HCT116 (cell line): ENCODE data around the gene AFAP1. TPM values are rescaled to one million over a fixed set of nuclear protein-coding genes. Genes with fewer than 3 reads are reported as not detected.

Experiments used
- ATAC-seq: fragments of 200-7000 bp; cut with Tn5 transposase; 2 replicates; pipeline ENCODE4 v1.9.1; 2020; ENCODE audit warnings: mild to moderate bottlenecking, moderate library complexity
- BruUV-seq: library from RNA; stranded (reverse); fragments of 400-500 nt; replicated peaks from 2 replicates; lab custom pipeline; 2021; lab: Mats Ljungman, UMichigan
- CTCF ChIA-PET: fragments of 300-600 bp; sonication (Branson Sonifier 250); formaldehyde crosslinking; loops from one replicate; lab custom pipeline; 2021; ENCODE audit warnings: antibody characterized with exemption; lab: Charles Lee
- POLR2A ChIA-PET: fragments of 300-600, 350-600 bp; sonication (Branson Sonifier 250); formaldehyde crosslinking; loops from one replicate; lab custom pipeline; 2021; ENCODE audit warnings: antibody characterized with exemption; lab: Charles Lee
- RAD21 ChIA-PET, 2 experiments: fragments of 300-600 bp; sonication (Branson Sonifier 250); formaldehyde crosslinking; loops; one replicate each; lab custom pipeline; 2023; ENCODE audit warnings: low total read pairs in 2 of 2; ENCODE audit not compliant: uncharacterized antibody in 2 of 2, unreplicated experiment in 2 of 2, low non-redundant PET in 1 of 2; lab: Charles Lee
- DNase-seq: peaks from one replicate; pipeline ENCODE4 v3.0.0-alpha.2; 2010; ENCODE audit warnings: low read depth, low spot score
- H2AFZ ChIP-seq: fragments of 200-600 bp; shearing (Covaris generic), sonication (generic); 2 replicates; pipeline ENCODE4 v1.6.1; 2017; ENCODE audit warnings: low read depth, mixed run types, mixed read lengths, antibody characterized with exemption, low read length; ENCODE audit not compliant: poor library complexity, severe bottlenecking
- H3K27ac ChIP-seq: 2 replicates; pipeline ENCODE4 v1.5.1; 2012; ENCODE audit warnings: low read depth, low read length
- H3K27me3 ChIP-seq: fragments of 200-600 bp; sonication (generic); 2 replicates; pipeline ENCODE4 v1.6.1; 2016; ENCODE audit warnings: mixed run types, low read length, mixed read lengths; ENCODE audit not compliant: insufficient read depth
- H3K36me3 ChIP-seq, 2 experiments: fragments of 200-500 bp in 1 of 2; fragments of 200-600 bp in 1 of 2; sonication (Bioruptor generic) in 1 of 2; sonication (generic) in 1 of 2; 2 replicates each; pipeline versions ENCODE4 v1.5.1 to v1.6.1; 2014 to 2016; ENCODE audit warnings: low read length in 2 of 2, inconsistent platforms in 1 of 2, mixed read lengths in 1 of 2, mixed run types in 1 of 2; ENCODE audit not compliant: insufficient read depth in 2 of 2, control insufficient read depth in 1 of 2
- H3K4me1 ChIP-seq, 2 experiments: fragments of 200-600 bp in 1 of 2; sonication (generic) in 1 of 2; 2 replicates each; pipeline versions ENCODE4 v1.5.1 to v1.6.1; 2012 to 2017; ENCODE audit warnings: low read length in 2 of 2, inconsistent platforms in 1 of 2, mild to moderate bottlenecking in 1 of 2, mixed read lengths in 1 of 2, mixed run types in 1 of 2, moderate library complexity in 1 of 2; ENCODE audit not compliant: insufficient read depth in 2 of 2, control insufficient read depth in 1 of 2
- H3K4me2 ChIP-seq: fragments of 200-600 bp; sonication (generic); 2 replicates; pipeline ENCODE4 v1.6.1; 2017; ENCODE audit warnings: mixed run types, low read length, mixed read lengths
- H3K4me3 ChIP-seq, 2 experiments: fragments of 200-600 bp in 1 of 2; sonication (generic) in 1 of 2; replicated peaks in 1 of 2; 2 replicates each; pipeline ENCODE4 v1.5.1; 2011 to 2016; ENCODE audit warnings: low read length in 2 of 2, control low read depth in 1 of 2, low read depth in 1 of 2, mild to moderate bottlenecking in 1 of 2, mixed read lengths in 1 of 2, mixed run types in 1 of 2
- H3K79me2 ChIP-seq: fragments of 200-600 bp; sonication (generic); 2 replicates; pipeline ENCODE4 v1.6.1; 2017; ENCODE audit warnings: mild to moderate bottlenecking, mixed run types, low read length, moderate library complexity, mixed read lengths; ENCODE audit not compliant: insufficient read depth
- H3K9ac ChIP-seq: fragments of 200-600 bp; sonication (generic); 2 replicates; pipeline ENCODE4 v1.6.1; 2016; ENCODE audit warnings: low read length, mixed read lengths
- H3K9me2 ChIP-seq: fragments of 200-600 bp; sonication (generic), shearing (Covaris generic); 2 replicates; pipeline ENCODE4 v1.6.1; 2017; ENCODE audit warnings: mixed run types, mild to moderate bottlenecking, moderate library complexity; ENCODE audit not compliant: insufficient read depth
- H3K9me3 ChIP-seq, 2 experiments: fragments of 200-500 bp in 1 of 2; fragments of 200-600 bp in 1 of 2; sonication (Bioruptor generic) in 1 of 2; sonication (generic) in 1 of 2; 2 replicates each; pipeline ENCODE4 v1.6.1; 2014 to 2017; ENCODE audit warnings: low read length in 2 of 2, mixed read lengths in 2 of 2, inconsistent platforms in 1 of 2, low read depth in 1 of 2, mild to moderate bottlenecking in 1 of 2, mixed run types in 1 of 2, moderate library complexity in 1 of 2; ENCODE audit not compliant: control insufficient read depth in 1 of 2, insufficient read depth in 1 of 2
- H4K20me1 ChIP-seq: fragments of 200-600 bp; sonication (generic), shearing (Covaris generic); 2 replicates; pipeline ENCODE4 v1.6.1; 2017; ENCODE audit warnings: mixed run types, mild to moderate bottlenecking, moderate library complexity; ENCODE audit not compliant: insufficient read depth
- ATF3 ChIP-seq: IDR thresholded peaks from 2 replicates; pipeline ENCODE4 v1.6.1; 2012
- CBX3 ChIP-seq: IDR thresholded peaks from 2 replicates; pipeline ENCODE4 v1.6.1; 2012; ENCODE audit warnings: low read depth
- CEBPB ChIP-seq: IDR thresholded peaks from 2 replicates; pipeline ENCODE4 v1.6.1; 2012; ENCODE audit warnings: low read depth
- FOSL1 ChIP-seq: IDR thresholded peaks from 2 replicates; pipeline ENCODE4 v1.6.1; 2012; ENCODE audit warnings: low read depth
- JUND ChIP-seq: IDR thresholded peaks from 2 replicates; pipeline ENCODE4 v1.6.1; 2012
- MAX ChIP-seq: IDR thresholded peaks from 2 replicates; pipeline ENCODE4 v1.6.1; 2012
- POLR2A ChIP-seq: IDR thresholded peaks from 2 replicates; pipeline ENCODE4 v1.7.0; 2011; ENCODE audit warnings: borderline replicate concordance; ENCODE audit not compliant: insufficient read depth, insufficient read length; ENCODE audit errors: extremely low read depth
- POLR2AphosphoS5 ChIP-seq: IDR thresholded peaks from 2 replicates; pipeline ENCODE4 v1.6.1; 2011; ENCODE audit warnings: mild to moderate bottlenecking, low read depth, low read length, moderate library complexity
- RAD21 ChIP-seq: IDR thresholded peaks from 2 replicates; pipeline ENCODE4 v1.6.1; 2012; ENCODE audit warnings: low read depth, mild to moderate bottlenecking
- SIN3A ChIP-seq: IDR thresholded peaks from 2 replicates; pipeline ENCODE4 v1.6.1; 2012; ENCODE audit warnings: low read depth
- YY1 ChIP-seq: IDR thresholded peaks from 2 replicates; pipeline ENCODE4 v1.6.1; 2011; ENCODE audit warnings: low read length, low read depth, moderate library complexity, mild to moderate bottlenecking; ENCODE audit not compliant: insufficient replicate concordance; ENCODE audit errors: extremely low read depth
- ZNF274 ChIP-seq: fragments of 200-500 bp; sonication (Bioruptor generic); IDR thresholded peaks from 2 replicates; pipeline ENCODE4 v1.6.1; 2014; ENCODE audit warnings: mild to moderate bottlenecking, low read depth, low read length, inconsistent platforms
- intact Hi-C: fragments of 100-400 bp; cut with micrococcal nuclease; formaldehyde crosslinking; loops from 2 replicates; pipeline ENCODE4 v1.10.0; 2022
- total RNA-seq: library from RNA; stranded (reverse); gene quantifications from one replicate; pipeline ENCODE4 v1.2.1, GENCODE V29; 2021; ENCODE audit not compliant: unreplicated experiment

The AFAP1 gene
- total RNA-seq, 1 experiment from 2014 or later = 19.4 TPM

GRCh38 chr4:7863911-7864681 lies 75.6 kb downstream of the AFAP1 start:
- 0 out of 4 replicates have a peak, but pooled peaks cover 0 to 2% of the 10 kb centered on the region in 2 experiments for H3K36me3 ChIP-seq
- no peak overlapping the region for H3K4me3 ChIP-seq
- CTCF ChIA-PET = no interaction called here
- H3K27me3 ChIP-seq = no peaks in the 10 kb centered on the region
- no peak overlapping the region for H3K4me2 ChIP-seq
- RAD21 ChIA-PET = no interaction called here
- H3K9ac ChIP-seq = no peak overlapping the region
- H3K9me2 ChIP-seq = no peaks in the 10 kb centered on the region
- no peaks in the 10 kb centered on the region for H4K20me1 ChIP-seq
- no TSS peak for BruUV-seq
- H3K27ac ChIP-seq = no peak overlapping the region
- POLR2A ChIA-PET = no interaction called here
- H3K4me1 ChIP-seq = no peaks in the 10 kb centered on the region
- no peaks in the 10 kb centered on the region for H3K79me2 ChIP-seq
- TF ChIP-seq CEBPB = no peak
- TF ChIP-seq YY1 = no peak
- no peak for TF ChIP-seq CBX3
- TF ChIP-seq JUND = no peak
- TF ChIP-seq RAD21 = no peak
- DNase-seq = no peak
- H2AFZ ChIP-seq = no peak overlapping the region
- ATAC-seq = no peak
- intact Hi-C loops = no loop called here
- H3K9me3 ChIP-seq = no peaks in the 10 kb centered on the region

- Histone ChIP-seq H3K4me1 (no peaks in the 10 kb centered on the region), H3K9ac (no peak overlapping the region), H3K36me3 (no peaks in the 10 kb centered on the region), H3K9me3 (no peaks in the 10 kb centered on the region), H3K4me2 (no peak overlapping the region), H3K27me3 (no peaks in the 10 kb centered on the region), H3K27ac (no peak overlapping the region), H3K9me2 (no peaks in the 10 kb centered on the region), H2AFZ (no peak overlapping the region), H3K4me3 (no peak overlapping the region), H3K79me2 (no peaks in the 10 kb centered on the region), H4K20me1 (no peaks in the 10 kb centered on the region)
- BruUV-seq = no TSS peak
- CTCF ChIA-PET = no interaction called here
- no peak for TF ChIP-seq MAX
- TF ChIP-seq CBX3 = no peak
- TF ChIP-seq POLR2A = no peak
- no peak for TF ChIP-seq SIN3A
- no peak for TF ChIP-seq POLR2AphosphoS5
- TF ChIP-seq ZNF274 = no peak
- no peak for TF ChIP-seq ATF3
- TF ChIP-seq YY1 = no peak
- TF ChIP-seq FOSL1 = no peak
- no peak for DNase-seq
- no peak for ATAC-seq
- POLR2A ChIA-PET = no interaction called here
- intact Hi-C loops = no loop called here
- RAD21 ChIA-PET = no interaction called here
Observed at GRCh38 chr4:7862561-7863192, 77.0 kb downstream of the AFAP1 start.
